BLaER1 treated with 17β-estradiol and CSF1 and Interleukin-3, amounts not matched to agents 10 nM and 100 nM (cell line): ENCODE results near the gene KCNIP1.

Experiments
- H3K27ac ChIP-seq, 11 experiments: shearing (Covaris generic); formaldehyde crosslinking; 2 replicates each; pipeline ENCODE4 v1.8.1; 2022
- H3K27me3 ChIP-seq, 11 experiments: shearing (Covaris generic); formaldehyde crosslinking; 2 replicates each; pipeline ENCODE4 v1.8.1; 2022
- H3K36me3 ChIP-seq, 11 experiments: shearing (Covaris generic); formaldehyde crosslinking; 2 replicates each; pipeline ENCODE4 v1.8.1; 2022
- H3K4me1 ChIP-seq, 10 experiments: shearing (Covaris generic); formaldehyde crosslinking; 2 replicates each; pipeline ENCODE4 v1.8.1; 2022
- H3K4me2 ChIP-seq, 11 experiments: shearing (Covaris generic); formaldehyde crosslinking; 2 replicates each; pipeline ENCODE4 v1.8.1; 2022
- H3K4me3 ChIP-seq, 10 experiments: shearing (Covaris generic); formaldehyde crosslinking; 2 replicates each; pipeline ENCODE4 v1.8.1; 2022
- H3K9ac ChIP-seq, 11 experiments: shearing (Covaris generic); formaldehyde crosslinking; 2 replicates each; pipeline ENCODE4 v1.8.1; 2022
- H3K9me3 ChIP-seq, 11 experiments: shearing (Covaris generic); formaldehyde crosslinking; replicated peaks in 1 of 11; 2 replicates each; pipeline ENCODE4 v1.8.1; 2022
- H4K20me1 ChIP-seq, 11 experiments: shearing (Covaris generic); formaldehyde crosslinking; 2 replicates each; pipeline ENCODE4 v1.8.1; 2022
- Cebpa-rat ChIP-seq, 11 experiments: shearing (Covaris generic); IDR thresholded peaks; 2 replicates each; pipeline ENCODE4 v1.8.1; 2022

Gene KCNIP1

GRCh38 chr5:170488570-170488969 lies 15.2 kb upstream of the KCNIP1 start:
- no peak overlapping the region for H3K4me2 ChIP-seq

GRCh38 chr5:170489199-170489598 lies 14.6 kb upstream of the KCNIP1 start:
- Histone ChIP-seq H3K4me2 (no peak overlapping the region), H3K9ac (no peak overlapping the region), H3K27me3 (no peaks in the 10 kb centered on the region), H3K4me3 (no peak overlapping the region), H3K4me1 (peaks cover 5 to 44% (median 19%) of the 10 kb centered on the region in 10 experiments; a peak in 17 of 20 replicates), H4K20me1 (no peaks in the 10 kb centered on the region), H3K36me3 (no peaks in the 10 kb centered on the region), H3K9me3 (no peaks in the 10 kb centered on the region), H3K27ac (no peak overlapping the region)
- no peak for TF ChIP-seq Cebpa-rat (IDR thresholded peaks at IDR 0.05)

More at GRCh38 chr5:170488570-170488969, 15.2 kb upstream of the KCNIP1 start:
- Histone ChIP-seq H3K4me3 (no peak overlapping the region), H3K27me3 (no peaks in the 10 kb centered on the region), H3K4me1 (peaks cover 5 to 48% (median 19%) of the 10 kb centered on the region in 10 experiments; a peak in 17 of 20 replicates), H3K27ac (no peak overlapping the region), H3K9me3 (no peaks in the 10 kb centered on the region), H4K20me1 (no peaks in the 10 kb centered on the region), H3K9ac (no peak overlapping the region), H3K36me3 (no peaks in the 10 kb centered on the region)
- TF ChIP-seq Cebpa-rat (IDR thresholded peaks at IDR 0.05) = no peak

GRCh38 chr5:170490381-170490780 lies 13.4 kb upstream of the KCNIP1 start:
- Histone ChIP-seq H3K4me1 (peaks cover 5 to 39% (median 24%) of the 10 kb centered on the region in 10 experiments; a peak in 17 of 20 replicates), H3K9ac (no peak overlapping the region), H3K9me3 (no peaks in the 10 kb centered on the region), H3K4me2 (peak overlapping the region in 4 of 11 experiments; percentile 65 to 80 (median 76); a peak in 6 of 22 replicates), H3K27me3 (peaks cover 0 to 8% (median 0%) of the 10 kb centered on the region in 11 experiments; a peak in 1 of 22 replicates), H4K20me1 (no peaks in the 10 kb centered on the region), H3K27ac (no peak overlapping the region), H3K4me3 (no peak overlapping the region), H3K36me3 (no peaks in the 10 kb centered on the region)
- no peak for TF ChIP-seq Cebpa-rat (IDR thresholded peaks at IDR 0.05)

DNA sequence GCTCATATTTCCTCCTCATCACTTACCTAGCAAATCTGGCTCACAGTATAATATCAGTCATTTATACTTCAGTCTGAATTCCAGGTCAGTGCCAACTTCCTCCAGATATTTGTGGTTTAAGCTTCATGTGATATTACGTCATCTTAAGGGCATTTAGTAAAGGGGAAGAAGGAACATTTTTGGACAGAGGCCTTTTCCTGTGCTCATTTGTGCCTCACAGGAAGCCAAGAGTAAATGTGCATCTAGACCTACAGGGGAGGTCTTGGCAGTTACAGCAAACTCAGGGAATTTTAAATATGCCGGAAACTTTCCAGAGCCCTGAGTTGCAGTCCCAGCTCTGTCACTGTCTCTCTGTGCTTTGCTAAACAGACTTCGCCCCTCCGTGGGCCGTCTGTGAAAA lies 12.3 kb upstream of the KCNIP1 start:
- Histone ChIP-seq H3K27me3 (peaks cover 0 to 8% (median 0%) of the 10 kb centered on the region in 11 experiments; a peak in 1 of 22 replicates), H3K4me1 (peaks cover 5 to 42% (median 28%) of the 10 kb centered on the region in 10 experiments; a peak in 17 of 20 replicates), H3K36me3 (no peaks in the 10 kb centered on the region), H3K9me3 (no peaks in the 10 kb centered on the region), H4K20me1 (no peaks in the 10 kb centered on the region), H3K9ac (no peak overlapping the region; a peak in 1 of 22 replicates), H3K4me3 (no peak overlapping the region), H3K27ac (peak overlapping the region in 6 of 11 experiments; percentile 4 to 53 (median 40); a peak in 10 of 22 replicates), H3K4me2 (peak overlapping the region in 10 of 11 experiments; percentile 34 to 80 (median 66); a peak in 18 of 22 replicates)
- TF ChIP-seq Cebpa-rat (IDR thresholded peaks at IDR 0.05) = peak in 2 of 11 experiments; percentile 17 to 41; a peak in 2 of 22 replicates

- Histone ChIP-seq H4K20me1 (no peaks in the 10 kb centered on the region), H3K27ac (no peak overlapping the region), H3K4me3 (no peak overlapping the region), H3K36me3 (no peaks in the 10 kb centered on the region), H3K9me3 (no peaks in the 10 kb centered on the region), H3K4me2 (peak overlapping the region in 2 of 11 experiments; percentile 13 to 17; a peak in 3 of 22 replicates), H3K4me1 (peaks cover 5 to 42% (median 28%) of the 10 kb centered on the region in 10 experiments; a peak in 17 of 20 replicates), H3K27me3 (peaks cover 0 to 8% (median 0%) of the 10 kb centered on the region in 11 experiments; a peak in 1 of 22 replicates), H3K9ac (no peak overlapping the region)
- no peak for TF ChIP-seq Cebpa-rat (IDR thresholded peaks at IDR 0.05)
These were observed 10.6 kb upstream of the KCNIP1 start for GRCh38 chr5:170493028-170493820.

DNA sequence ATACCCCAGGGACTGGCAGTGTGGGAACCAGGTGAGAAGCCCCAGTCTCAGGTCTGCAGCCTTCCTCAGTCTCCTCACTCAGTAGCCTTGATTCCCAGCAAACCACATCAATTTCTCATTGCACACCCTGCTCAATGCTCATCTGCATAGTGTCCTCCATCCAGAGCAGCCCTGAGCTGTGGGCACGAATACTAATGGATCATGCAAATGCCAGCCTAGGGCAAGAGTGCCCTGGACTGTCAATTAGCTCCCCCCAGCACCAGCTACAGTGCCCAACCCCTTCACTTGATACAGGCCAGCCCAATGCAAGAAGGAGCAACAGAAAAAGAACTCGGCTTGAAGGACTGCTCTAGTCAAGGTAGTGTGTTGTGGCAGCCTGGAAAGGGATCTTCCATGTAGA lies 9.8 kb upstream of the KCNIP1 start:
- Histone ChIP-seq H3K36me3 (no peaks in the 10 kb centered on the region), H4K20me1 (no peaks in the 10 kb centered on the region), H3K4me3 (no peak overlapping the region), H3K9ac (no peak overlapping the region), H3K4me2 (peak overlapping the region in 2 of 11 experiments; percentile 13 to 17; a peak in 3 of 22 replicates), H3K9me3 (no peaks in the 10 kb centered on the region), H3K27ac (no peak overlapping the region), H3K4me1 (peaks cover 5 to 42% (median 28%) of the 10 kb centered on the region in 10 experiments; a peak in 17 of 20 replicates), H3K27me3 (peaks cover 0 to 8% (median 0%) of the 10 kb centered on the region in 11 experiments; a peak in 1 of 22 replicates)
- no peak for TF ChIP-seq Cebpa-rat (IDR thresholded peaks at IDR 0.05)

GRCh38 chr5:170495825-170496661 lies 7.8 kb upstream of the KCNIP1 start:
- Histone ChIP-seq H3K27me3 (peaks cover 0 to 8% (median 0%) of the 10 kb centered on the region in 11 experiments; a peak in 1 of 22 replicates), H3K4me2 (peak overlapping the region in 4 of 11 experiments; percentile 34 to 54 (median 40); a peak in 4 of 22 replicates)

DNA sequence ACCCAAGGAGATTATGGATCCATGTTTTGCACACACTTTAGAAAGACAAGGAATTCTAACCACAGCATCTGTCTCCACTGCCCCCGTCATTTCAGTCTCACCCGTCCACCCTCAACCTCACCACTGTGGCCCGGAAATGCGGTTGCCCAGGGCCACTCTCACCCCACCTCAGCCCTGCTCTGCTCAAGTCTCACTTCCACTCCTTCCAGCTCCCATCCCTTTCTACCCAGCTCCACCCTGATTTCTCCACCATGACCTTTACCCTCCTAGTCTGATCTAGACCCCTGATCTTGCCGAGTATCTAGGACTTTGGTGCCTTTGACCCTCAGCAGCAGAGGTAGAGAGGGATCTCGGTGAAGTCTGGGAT lies 7.2 kb upstream of the KCNIP1 start:
- no peaks in the 10 kb centered on the region for H4K20me1 ChIP-seq
- no peak overlapping the region for H3K4me2 ChIP-seq
- H3K4me3 ChIP-seq = no peak overlapping the region
- H3K36me3 ChIP-seq = no peaks in the 10 kb centered on the region
- peaks cover 0 to 8% (median 0%) of the 10 kb centered on the region in 11 experiments; a peak in 1 of 22 replicates for H3K27me3 ChIP-seq
- H3K9me3 ChIP-seq = no peaks in the 10 kb centered on the region; a peak in 1 of 22 replicates
- no peak overlapping the region for H3K27ac ChIP-seq
- peaks cover 1 to 28% (median 18%) of the 10 kb centered on the region in 10 experiments; a peak in 19 of 20 replicates for H3K4me1 ChIP-seq
- no peak overlapping the region for H3K9ac ChIP-seq
- TF ChIP-seq Cebpa-rat (IDR thresholded peaks at IDR 0.05) = no peak

More at GRCh38 chr5:170495825-170496661, 7.8 kb upstream of the KCNIP1 start:
- H3K4me1 ChIP-seq = peaks cover 5 to 34% (median 23%) of the 10 kb centered on the region in 10 experiments; a peak in 17 of 20 replicates
- no peak overlapping the region for H3K27ac ChIP-seq
- no peaks in the 10 kb centered on the region for H4K20me1 ChIP-seq
- no peak overlapping the region for H3K9ac ChIP-seq
- no peaks in the 10 kb centered on the region; a peak in 1 of 22 replicates for H3K9me3 ChIP-seq
- H3K4me3 ChIP-seq = no peak overlapping the region
- H3K36me3 ChIP-seq = no peaks in the 10 kb centered on the region
- TF ChIP-seq Cebpa-rat (IDR thresholded peaks at IDR 0.05) = no peak
